ENCODE results near the gene ITGA3.

- TF ChIP-seq ZC3H11A (IDR thresholded peaks at IDR 0.05) = no peak
- no peak for TF ChIP-seq USF2 (IDR thresholded peaks at IDR 0.05)
- TF ChIP-seq, protein P1, sequence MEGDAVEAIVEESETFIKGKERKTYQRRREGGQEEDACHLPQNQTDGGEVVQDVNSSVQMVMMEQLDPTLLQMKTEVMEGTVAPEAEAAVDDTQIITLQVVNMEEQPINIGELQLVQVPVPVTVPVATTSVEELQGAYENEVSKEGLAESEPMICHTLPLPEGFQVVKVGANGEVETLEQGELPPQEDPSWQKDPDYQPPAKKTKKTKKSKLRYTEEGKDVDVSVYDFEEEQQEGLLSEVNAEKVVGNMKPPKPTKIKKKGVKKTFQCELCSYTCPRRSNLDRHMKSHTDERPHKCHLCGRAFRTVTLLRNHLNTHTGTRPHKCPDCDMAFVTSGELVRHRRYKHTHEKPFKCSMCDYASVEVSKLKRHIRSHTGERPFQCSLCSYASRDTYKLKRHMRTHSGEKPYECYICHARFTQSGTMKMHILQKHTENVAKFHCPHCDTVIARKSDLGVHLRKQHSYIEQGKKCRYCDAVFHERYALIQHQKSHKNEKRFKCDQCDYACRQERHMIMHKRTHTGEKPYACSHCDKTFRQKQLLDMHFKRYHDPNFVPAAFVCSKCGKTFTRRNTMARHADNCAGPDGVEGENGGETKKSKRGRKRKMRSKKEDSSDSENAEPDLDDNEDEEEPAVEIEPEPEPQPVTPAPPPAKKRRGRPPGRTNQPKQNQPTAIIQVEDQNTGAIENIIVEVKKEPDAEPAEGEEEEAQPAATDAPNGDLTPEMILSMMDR (IDR thresholded peaks at IDR 0.05) = no peak
- TF ChIP-seq, protein P2, sequence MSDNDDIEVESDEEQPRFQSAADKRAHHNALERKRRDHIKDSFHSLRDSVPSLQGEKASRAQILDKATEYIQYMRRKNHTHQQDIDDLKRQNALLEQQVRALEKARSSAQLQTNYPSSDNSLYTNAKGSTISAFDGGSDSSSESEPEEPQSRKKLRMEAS (IDR thresholded peaks at IDR 0.05) = no peak
- no peak for TF ChIP-seq KDM1A (IDR thresholded peaks at IDR 0.05; ENCODE audit: low read depth)
- no peak for TF ChIP-seq MAFK (IDR thresholded peaks at IDR 0.05; ENCODE audit: partially characterized antibody)
- TF ChIP-seq SMC3 (IDR thresholded peaks at IDR 0.05) = no peak
- no peak for TF ChIP-seq ESRRA (IDR thresholded peaks at IDR 0.05; ENCODE audit: borderline replicate concordance, low read length)
- TF ChIP-seq NFE2L2 (conservative IDR thresholded peaks at IDR 0.05; ENCODE audit: low read length) = no peak
Observed at GRCh38 chr17:50112694-50113093, 56.8 kb downstream of the ITGA3 start.

Measured in A549 (cell line).